PC-3 (cell line): ENCODE measurements around the gene GNPTG.

ENCODE experiments used
- EZH2 ChIP-seq: fragments of 300-600 bp; sonication (generic); IDR thresholded peaks from one replicate; pipeline ENCODE4 v1.6.1; 2017; ENCODE audit warnings: antibody characterized with exemption, mild to moderate bottlenecking, low read length; ENCODE audit not compliant: unreplicated experiment
- TF ChIP-seq, protein P1 (sequence below): fragments of 300-600 bp; sonication (generic); conservative IDR thresholded peaks from 2 replicates; pipeline ENCODE4 v1.5.1; 2017; ENCODE audit warnings: antibody characterized with exemption, low read depth, mild to moderate bottlenecking, low read length

DNA sequence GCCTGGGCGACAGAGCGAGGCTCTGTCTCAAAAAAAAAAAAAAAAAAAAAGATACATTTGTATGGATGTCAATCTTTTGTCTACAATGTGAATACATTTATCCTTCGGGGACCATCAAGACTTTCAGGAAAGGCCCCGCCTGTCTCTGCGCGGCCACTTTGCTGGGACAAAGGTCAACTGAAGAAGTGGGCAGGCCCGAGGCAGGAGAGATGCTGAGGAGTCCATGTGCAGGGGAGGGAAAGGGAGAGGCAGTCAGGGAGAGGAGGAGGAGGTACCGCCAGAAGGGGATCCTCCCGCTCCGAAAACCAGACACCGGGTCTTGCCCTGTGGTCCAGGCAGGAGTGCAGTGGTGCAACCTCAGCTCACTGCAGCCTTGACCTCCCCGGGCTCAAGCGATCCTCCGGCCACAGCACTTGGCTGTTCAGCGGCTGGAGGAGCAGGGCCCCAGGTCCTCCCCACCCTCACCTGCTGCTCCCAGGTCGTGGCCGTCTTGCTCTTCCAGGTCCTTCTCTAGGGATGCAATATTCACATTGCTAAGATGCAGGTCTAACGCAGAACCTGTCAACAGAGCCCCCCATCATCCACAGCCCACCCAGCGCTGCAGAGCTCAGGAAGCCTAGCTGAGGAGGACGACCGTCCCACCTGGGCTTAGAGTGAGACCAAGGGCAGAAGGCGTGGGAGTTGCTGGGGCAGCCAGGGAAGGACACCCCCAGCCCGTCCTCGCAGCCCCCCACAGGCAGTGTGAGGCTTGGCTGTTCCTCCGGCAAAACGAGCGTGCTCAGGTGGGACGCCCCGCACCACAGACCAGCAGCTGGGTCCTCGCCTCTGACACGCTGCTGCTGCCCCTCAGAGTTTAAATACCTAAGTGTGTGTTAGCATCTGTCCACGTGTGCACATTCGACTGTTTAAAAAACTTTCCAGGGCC, 19.6 kb downstream of the GNPTG start:
- TF ChIP-seq, protein P1, sequence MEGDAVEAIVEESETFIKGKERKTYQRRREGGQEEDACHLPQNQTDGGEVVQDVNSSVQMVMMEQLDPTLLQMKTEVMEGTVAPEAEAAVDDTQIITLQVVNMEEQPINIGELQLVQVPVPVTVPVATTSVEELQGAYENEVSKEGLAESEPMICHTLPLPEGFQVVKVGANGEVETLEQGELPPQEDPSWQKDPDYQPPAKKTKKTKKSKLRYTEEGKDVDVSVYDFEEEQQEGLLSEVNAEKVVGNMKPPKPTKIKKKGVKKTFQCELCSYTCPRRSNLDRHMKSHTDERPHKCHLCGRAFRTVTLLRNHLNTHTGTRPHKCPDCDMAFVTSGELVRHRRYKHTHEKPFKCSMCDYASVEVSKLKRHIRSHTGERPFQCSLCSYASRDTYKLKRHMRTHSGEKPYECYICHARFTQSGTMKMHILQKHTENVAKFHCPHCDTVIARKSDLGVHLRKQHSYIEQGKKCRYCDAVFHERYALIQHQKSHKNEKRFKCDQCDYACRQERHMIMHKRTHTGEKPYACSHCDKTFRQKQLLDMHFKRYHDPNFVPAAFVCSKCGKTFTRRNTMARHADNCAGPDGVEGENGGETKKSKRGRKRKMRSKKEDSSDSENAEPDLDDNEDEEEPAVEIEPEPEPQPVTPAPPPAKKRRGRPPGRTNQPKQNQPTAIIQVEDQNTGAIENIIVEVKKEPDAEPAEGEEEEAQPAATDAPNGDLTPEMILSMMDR = no peak
- no peak for TF ChIP-seq EZH2
